GM19463 (cell line): Measurements from ENCODE around the gene INSRR.

Experiments
- ATAC-seq: cut with Tn5 transposase; IDR thresholded peaks from one replicate; pipeline ENCODE4 v1.9.1; 2021; ENCODE audit warnings: mild to moderate bottlenecking, moderate library complexity; ENCODE audit not compliant: unreplicated experiment

Gene INSRR

DNA sequence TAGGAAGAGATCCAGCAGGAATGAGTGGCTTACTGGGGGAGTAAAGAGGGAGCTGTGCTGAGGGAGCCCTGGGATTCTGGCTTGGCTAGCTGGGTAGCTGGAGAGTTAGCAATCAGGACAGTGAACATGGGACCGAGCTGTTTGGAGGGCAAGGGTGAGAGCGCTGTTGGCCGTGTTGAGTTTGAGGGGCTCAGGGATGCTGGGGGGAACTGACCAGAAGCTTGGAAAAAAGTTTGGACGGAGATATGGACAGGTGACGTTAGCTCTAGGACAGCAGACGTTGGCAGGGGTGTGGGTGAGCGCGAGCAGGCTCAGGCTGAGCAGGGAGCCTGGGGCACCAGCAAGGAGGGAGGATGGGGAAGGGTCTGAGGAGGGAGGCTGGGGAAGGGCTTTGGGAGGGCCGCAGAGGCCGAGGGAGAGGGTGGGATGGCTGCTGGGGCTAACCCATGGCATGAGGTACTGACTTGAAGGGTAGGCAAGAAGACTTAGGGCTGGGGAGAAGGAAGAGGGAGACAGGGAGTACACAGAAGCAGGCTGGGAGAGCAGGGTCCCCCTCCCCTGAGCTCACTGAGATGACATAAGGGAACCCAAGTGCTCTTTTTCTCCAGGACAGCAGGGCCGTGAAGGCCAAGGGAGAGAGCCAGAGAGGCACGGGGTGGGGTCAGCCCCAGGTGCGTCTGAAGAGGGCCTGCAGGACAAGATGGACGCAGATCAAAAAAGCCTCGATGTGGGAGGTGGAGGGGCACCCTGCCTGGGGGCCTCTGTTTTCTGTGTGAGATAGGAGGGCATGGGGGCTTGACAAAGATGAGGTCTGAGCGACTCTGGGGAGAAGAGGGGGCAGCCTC is 50.5 kb downstream of the INSRR start:
- no peak for ATAC-seq

DNA sequence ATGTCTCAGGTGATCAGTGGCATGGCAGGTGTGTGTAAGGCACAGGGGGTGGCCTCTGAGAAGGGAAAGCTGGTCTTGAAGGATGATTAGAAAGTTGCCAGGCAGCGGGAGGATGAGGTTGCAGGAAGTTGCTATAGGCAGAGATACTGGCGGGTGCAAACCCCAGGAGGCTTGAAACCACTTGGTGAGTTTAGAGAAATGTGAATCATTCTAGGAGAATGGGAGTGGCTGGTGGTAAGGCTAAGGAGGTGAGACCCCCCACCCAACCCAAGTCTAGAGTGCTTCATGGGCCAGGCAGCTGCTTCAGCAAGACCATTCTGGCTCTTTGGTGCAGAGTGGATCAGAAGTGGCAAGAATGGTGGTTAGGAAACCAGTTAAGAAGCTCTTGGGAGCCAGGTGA is 51.3 kb downstream of the INSRR start:
- no peak for ATAC-seq

DNA sequence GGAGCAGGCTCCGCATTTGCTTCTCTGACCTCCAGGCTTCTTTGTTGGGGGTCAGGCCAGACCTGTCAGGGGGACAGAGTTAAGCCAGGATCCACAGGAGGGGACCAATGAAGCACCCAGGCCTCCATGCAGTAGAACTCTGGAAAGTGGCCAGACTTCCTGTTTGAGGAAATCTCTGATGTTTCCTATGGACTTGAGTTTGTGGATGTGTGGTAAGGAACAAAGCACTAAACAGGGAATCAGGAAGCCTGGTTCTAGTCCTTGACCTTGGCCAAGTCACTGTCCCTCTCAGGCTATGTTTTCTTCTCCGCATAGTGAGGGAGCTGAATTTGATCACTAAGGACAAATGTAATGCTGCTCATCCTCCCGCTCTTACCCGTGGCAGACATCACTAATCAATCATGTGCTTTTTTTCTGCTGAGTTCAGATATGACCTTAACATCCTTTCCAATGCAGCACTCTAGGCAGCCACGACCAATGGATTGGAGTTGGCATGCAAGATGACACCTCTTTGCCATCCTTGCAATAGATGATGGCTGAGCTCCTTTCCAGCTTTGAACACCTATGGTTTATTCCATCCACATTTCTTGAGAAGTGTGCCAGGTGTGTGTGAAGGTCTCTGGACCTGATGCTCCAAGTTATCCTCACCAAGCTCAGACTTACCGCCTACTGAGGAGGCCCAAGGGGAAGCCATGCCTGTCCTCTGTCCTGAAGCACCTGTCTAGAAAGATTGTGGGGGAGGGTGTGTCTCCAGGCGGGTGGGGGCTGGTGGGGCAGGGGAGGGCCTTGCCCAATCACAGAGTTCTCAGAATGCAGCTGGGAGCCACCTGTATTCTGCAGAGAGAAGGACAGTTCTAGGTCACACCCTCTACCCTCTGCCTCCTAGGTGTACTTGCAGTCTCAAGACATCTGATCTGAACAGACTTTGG is 52.1 kb downstream of the INSRR start:
- ATAC-seq: no peak

DNA sequence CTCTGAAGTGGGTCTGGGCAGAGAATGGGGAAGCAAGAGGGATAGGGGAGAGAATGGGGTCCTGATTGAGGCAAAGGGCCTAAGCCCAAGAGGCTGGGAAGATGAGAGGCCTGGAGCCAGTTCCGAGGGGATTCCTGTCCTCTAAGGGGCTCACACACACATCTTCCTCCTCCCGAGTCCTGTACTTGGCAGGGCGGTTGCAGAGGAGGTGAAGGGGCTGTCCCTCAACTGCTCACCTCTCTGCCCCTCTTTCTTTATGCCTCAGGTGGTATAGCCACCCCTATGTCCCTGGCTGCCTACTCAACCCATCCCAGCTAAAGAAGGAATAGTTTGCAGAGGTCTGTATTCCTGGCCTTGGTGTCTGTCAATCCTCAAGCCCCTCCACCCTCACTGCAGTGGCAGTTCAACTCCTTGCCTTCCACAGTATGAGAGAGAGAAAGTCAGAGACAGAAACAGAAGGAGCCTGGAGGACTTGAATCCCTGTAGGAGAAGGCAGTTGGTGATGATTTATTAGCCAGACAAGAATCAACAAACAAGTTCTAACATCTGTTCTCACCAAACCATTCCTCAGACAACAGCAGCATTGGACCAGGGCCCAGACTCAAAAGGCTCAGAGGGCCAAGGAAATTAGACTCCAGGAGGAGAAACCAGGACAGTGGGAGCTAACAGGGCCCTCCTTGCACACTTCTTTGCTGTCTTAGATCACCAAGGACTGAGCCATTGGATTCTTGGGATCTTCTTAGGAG is 53.0 kb downstream of the INSRR start:
- ATAC-seq: no peak

DNA sequence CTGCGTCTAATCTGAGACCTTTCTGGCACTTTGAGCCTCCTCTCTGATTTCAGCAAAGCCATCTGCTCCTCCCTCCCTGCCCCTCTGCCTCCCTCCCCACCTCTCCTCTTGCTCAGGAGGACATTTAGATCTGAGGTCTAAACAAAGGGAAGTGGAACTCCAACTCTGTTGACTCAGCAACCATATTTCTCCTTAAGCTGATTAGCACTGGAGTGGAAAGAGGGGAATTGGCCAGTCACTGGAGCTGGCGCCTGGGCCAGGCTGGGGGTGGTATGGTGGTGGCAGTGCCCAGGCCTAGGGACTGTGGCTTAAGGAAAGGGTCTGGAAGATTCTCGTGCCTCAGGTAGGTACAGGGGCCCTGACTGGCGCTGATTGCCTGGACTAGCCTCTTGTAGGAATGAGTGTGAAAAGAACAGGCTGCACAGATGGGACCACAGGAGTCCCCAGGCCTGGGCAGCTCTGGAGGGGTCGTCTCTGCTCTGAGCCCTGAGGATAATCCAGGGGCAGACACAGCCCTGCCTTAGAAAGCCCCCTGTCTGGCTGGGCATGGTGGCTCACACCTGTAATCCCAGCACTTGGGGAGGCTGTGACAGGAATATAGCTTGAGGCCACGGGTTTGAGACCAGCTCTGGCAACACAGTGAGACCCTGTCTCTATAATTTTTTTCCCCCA is 54.2 kb downstream of the INSRR start:
- ATAC-seq: no peak

DNA sequence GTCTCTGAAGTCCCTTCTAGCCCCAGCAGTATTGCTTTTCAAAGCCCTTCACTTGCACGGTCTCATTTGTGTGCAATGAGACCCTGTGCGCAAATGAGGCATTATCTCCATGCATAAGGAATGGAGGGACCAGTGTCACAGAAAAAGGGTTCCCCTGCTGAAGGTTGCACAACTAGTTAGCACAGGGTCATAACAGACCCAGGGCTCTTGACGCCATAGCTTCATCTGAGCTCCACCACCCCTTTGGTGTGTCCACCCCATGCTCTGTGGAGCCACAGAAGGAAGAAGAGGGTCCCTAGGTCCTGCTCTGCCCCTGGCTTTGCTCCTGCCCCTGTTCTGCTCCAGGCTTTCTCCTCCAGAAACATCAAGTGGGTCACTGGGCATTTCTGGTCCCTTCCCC is 54.9 kb downstream of the INSRR start:
- ATAC-seq: no peak

DNA sequence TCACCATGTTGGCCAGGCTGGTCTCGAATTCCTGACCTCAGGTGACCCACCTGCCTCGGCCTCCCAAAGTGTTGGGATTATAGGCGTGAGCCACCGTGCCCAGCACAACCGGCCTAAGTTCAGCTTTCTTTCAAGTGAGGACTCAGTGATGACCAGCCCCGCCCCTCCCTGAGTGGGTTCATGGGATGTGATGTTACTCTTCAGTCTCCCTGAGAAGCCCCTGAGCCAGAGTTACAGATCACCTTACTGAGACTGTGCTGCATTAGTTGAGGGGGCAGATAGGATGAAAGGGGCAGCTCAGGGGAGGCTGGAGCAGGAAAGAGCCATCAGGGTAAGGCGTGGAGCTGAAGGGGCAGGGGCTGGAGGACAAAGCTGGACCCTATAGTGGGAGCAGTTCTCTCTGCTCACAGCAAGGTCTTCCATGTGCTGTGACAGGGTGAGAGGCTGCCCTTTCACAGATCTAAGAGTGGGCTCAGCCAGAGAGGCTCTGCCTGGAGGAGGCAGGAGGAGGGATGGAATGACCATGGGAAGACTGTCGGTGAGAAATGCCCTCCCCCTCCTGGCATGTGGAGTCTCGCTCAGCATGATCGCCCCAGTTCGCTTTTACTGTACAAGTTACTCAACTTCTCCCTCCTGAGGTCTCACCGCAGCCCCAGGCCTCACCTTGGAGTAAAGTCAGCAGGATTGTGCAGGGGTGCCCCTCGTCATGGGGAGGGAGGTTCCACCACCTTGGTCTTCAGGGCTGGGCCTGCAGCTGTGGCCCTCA is 55.6 kb downstream of the INSRR start:
- no peak for ATAC-seq

DNA sequence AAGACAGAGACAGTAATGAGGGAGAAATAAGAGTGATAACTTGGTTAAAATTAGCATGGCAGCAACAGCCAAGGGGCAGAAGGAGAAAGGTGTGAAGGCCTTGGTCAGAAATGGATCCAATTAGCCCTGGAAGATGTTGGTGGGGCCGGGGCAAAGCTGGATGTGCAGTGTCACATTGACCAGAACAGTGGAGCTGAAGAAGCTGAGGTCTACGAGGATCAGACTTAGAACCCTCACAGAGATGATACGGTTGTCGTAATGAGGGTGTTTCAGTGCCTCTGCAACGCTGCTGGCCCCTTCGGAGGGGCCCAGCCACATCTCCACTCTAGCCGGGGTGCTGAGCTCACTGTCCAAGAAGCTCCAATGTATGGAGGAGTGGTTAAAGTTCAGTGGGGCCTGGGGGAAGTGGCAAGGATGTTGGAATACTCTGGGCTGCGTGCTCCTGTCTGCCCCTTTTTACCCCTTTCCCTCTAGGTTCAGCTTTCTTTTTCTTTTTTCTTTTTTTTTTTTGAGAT is 56.4 kb downstream of the INSRR start:
- ATAC-seq: no peak

DNA sequence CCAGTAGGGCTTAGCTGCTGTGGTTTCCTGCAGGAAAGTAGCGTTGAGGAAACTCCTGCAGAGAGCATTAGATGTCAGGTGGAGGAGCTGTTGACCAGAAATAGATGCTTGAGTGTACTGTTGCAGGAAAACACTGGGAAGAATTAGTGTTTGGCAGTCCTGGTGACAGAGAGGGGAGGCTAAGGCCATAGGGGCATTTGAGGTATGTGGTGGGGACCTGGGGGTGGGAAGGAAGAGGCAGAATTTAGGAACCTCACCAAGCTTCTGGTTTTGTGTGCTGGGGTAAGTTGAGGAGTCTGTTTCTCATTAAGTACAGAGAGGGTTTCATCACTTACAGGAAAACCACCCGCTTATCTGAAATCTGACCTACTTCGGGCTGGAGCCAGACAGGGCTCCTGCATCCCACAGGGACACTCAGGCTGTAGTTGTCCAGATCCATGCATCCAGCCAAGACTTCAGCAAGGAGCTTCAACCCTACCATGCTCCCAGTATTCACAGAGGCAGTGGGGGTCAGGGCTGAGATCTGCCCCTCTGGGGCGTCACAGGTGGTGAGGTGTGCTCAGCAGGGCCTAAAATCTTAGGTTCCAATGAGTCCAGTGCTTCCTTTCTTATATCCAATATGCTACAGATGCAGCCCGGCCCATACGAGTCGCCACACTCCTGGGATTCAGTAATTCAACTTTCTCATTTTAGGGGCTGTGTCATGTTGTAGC is 57.4 kb downstream of the INSRR start:
- ATAC-seq: no peak

DNA sequence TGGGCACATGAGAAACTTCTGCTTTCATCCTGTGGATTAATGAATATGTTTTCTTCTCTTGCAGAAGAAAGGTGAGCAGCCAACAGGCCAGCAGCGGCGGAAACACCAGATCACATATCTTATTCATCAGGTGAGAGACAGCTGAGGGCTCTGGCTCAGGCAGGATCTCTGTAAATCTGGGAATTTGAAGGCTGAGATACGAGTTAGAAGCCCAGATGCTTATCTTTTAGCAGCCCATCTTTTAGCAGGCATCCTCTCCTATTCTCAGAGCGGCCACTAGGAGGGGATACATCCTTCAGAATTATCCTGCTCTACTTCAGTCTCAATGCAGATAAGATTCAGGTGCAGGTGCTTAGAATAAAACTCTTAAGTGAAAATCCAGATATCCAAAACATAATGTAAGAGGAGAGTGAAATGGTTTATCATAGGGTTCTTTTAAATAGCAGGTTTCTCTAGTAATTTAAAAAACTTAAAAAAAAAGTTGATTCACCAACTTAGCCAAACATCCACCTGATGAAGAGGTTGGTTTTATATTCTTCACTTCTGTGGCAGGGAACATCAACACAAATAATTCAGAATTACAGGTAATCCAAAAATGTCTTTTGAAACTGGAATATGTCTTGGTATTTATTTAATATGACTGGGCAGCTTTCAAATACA is 61.6 kb downstream of the INSRR start:
- no peak for ATAC-seq

DNA sequence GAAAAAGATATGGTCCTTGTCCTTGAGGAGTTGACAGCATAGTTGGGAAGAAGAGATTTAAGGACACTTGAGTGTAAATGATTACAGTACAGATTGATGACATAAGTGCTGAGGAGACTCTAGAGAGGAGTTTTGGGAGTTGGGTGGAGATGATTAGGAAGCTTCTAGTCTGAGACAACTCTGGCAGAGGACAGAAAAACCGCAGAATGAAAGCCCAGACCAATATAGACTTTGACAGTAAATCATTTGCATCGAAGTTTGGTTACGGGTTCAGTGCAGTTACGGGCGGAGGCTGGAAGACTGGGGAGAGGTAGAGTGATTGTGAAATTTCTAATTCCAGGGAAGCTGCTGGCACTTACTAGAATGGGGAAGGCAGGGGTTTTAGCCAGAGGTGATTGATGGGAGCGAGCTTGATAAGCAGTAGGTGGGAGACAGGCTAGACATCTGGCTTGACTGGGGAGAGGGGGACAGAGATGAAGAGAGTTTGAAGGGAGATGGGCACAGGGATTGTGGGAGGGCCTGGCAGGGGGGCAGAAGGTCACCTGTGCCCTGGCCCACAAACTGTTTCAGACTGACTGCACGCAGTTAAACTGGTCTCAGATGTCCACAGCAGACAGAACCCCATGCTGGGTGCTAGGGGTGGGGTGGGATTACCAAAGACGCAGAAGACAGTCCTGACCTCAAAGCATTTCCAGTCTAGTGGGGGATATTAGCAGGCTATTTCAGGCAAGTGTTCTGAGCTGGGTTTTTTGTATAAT is 62.4 kb downstream of the INSRR start:
- no peak for ATAC-seq

DNA sequence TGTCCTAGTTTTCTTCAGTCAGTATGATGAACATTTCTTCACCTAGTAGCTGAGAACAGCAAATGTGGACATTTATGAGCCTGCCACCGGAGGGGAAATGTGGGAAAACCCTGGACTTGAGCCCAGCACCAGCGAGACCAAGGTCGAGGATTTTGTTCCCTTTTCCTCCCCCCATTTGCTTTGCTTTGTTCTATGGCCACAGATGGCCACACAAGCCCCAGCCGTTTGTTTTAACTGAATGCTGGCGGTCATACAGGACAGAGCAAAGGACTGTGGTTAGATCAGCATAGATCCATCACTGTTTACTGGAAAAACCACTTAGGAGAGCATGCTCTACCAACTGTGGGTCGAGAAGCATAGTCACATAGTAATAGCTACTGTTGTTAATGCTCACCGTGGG is 63.1 kb downstream of the INSRR start:
- ATAC-seq: no peak

DNA sequence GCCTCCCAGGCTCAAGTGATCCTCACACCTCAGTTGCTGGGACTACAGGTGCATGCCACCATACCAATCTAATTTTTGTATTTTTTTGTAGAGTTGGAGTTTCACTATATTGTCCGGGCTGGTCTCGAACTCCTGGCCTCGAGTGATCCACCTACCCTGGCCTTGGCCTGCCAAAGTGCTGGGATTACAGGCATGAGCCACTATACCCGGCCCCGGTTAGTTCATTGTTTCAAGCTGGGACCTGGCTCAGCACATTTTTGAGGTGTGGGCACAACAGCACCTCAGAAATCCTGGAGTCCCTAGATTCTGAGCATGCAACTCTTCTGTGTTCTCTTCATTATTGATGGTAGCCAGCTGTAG is 63.6 kb downstream of the INSRR start:
- no peak for ATAC-seq

DNA sequence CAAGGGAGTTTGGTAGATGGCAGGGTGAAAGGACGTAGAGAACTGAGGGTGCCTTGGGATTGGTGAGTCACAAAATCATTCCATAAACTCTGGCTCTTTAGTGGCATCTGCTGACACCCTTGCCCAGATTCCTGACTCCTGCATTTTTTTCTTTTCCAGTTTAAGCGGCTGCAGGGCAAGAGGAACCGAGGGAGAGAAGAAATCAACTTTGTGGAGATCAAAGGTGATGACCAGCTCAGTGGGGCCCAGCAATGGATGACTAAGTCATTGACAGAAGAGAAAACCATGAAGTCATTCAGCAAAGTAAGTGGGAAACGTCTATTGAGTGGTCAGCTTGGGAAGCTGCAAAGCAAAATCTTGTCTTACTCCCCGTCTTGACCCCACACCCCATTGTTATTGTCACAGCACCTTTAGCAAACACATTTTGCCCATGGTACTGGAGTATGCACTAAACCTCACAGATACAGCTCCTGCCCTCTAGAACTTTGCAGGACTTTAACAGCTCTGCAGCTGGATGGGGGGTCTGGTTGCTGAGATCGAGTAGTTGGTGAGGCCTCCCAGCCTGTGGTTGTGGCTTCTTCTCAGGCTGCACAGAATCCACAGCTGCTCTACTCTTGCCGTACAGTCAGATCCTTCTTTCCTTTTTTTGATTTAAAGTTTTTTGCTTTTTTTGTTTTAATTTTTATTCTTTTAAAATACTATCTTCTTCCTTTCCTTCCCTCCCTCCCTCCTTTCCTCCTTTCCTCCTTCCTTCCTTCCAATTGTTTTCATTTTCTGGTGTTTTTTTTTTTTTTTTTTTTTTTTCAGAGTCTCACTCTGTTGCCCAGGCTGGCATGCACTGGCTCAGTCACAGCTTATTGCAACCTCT is 64.2 kb downstream of the INSRR start:
- ATAC-seq: no peak
